ENCODE data around the gene GCNA. TPM values are rescaled to one million over a fixed set of nuclear protein-coding genes. Genes with fewer than 3 reads are reported as not detected.
"Not testable (repeated sequence)": the region's sequence is repeated elsewhere in the genome, so short reads cannot be mapped to it uniquely, and the experiment has no call there.

The GCNA gene
- total RNA-seq, 1 donor from 2014 or later = 0.52 TPM

DNA sequence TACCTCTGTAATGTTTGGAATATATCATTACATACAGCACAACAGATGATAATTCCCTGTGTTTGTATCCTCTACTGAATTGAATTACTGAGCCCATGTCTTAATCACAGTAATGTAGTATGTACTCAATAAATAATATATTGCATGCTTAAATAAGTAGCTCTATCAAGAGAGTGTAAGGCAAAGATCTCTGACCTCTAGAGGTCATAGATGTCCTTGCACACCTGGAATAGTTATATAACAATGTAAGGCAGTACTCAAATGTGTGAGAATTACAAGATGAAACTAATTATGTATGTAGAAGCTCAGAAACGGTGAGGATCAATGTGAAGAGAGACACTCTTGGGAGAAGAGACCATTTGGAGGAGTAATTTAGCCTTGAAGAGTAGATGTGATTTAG lies 14.3 kb upstream of the GCNA start:
- TF ChIP-seq, protein P1, sequence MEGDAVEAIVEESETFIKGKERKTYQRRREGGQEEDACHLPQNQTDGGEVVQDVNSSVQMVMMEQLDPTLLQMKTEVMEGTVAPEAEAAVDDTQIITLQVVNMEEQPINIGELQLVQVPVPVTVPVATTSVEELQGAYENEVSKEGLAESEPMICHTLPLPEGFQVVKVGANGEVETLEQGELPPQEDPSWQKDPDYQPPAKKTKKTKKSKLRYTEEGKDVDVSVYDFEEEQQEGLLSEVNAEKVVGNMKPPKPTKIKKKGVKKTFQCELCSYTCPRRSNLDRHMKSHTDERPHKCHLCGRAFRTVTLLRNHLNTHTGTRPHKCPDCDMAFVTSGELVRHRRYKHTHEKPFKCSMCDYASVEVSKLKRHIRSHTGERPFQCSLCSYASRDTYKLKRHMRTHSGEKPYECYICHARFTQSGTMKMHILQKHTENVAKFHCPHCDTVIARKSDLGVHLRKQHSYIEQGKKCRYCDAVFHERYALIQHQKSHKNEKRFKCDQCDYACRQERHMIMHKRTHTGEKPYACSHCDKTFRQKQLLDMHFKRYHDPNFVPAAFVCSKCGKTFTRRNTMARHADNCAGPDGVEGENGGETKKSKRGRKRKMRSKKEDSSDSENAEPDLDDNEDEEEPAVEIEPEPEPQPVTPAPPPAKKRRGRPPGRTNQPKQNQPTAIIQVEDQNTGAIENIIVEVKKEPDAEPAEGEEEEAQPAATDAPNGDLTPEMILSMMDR (conservative IDR thresholded peaks at IDR 0.05; ENCODE audit: low read depth, low read length) = no peak
- H3K4me3 ChIP-seq (ENCODE audit: low read depth, low read length) = no peak overlapping the region
- DNase-seq (ENCODE audit: low read depth) = no peak

DNA sequence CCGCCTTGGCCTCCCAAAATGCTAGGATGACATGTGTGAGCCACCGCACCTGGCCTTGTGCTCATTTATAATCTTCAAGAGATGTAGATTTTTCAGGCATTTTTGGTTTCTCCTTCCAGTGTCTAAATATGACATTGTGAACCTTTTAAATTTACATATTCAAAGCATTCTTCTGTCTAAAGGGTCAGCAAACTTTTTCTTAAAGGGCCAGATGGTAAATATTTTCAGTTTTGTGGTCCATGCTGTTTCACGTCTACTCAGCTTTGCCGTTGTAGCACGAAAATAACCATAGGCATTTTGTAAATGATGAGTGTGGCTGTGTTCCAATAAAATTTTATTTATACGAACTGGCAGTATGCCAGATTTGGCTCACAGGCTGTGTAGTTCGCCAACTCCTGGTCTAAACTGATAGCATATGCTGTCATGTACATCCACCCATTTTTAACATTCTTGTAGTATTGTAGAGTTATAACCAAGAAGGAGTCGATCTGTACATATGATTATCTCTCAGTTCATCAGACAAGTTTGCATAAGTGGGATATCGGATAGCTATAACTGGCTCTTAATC lies 12.7 kb upstream of the GCNA start:
- TF ChIP-seq, protein P1 (conservative IDR thresholded peaks at IDR 0.05; ENCODE audit: low read depth, low read length) = no peak
- no peak for DNase-seq (ENCODE audit: low read depth)
- H3K4me3 ChIP-seq (ENCODE audit: low read depth, low read length) = no peak overlapping the region

DNA sequence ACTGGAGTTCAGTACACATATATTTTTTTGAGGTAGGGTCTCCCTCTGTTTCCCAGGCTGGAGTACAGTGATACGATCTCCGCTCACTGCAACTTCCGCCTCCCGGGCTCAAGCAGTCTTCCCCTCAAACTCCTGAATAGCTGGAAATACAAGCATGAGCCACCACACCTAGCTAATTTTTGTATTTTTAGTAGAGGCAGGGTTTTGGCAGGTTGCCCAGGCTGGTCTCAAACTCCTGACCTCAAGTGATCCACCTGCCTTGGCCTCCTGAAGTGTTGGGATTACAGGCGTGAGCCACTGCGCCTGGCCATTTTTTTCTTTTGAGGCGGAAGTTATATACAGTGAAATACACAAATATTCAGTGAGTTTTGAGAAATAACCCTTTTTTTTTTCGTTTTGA lies 6.8 kb upstream of the GCNA start:
- DNase-seq (ENCODE audit: low read depth); H3K4me3 ChIP-seq (ENCODE audit: low read depth, low read length): not testable (repeated sequence)

DNA sequence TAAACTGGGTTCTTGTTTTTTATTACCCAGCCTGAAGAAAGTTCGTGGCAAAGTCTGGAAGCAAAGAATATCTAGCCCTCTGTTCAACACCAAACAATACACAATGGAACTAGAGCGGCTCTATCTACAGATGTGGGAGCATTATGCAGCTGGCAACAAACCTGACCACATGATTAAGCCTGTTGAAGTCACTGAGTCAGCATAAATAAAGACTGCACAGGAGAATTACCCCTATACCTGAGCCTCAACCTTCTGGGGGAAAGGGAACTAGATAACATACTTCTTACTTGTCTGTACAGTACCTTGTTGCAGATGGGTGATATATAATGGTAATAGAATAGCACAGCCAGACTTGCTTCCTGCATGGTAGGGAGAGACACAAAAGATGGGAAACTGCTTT lies 4.6 kb upstream of the GCNA start:
- no peak overlapping the region for H3K4me3 ChIP-seq (ENCODE audit: low read depth, low read length)
- TF ChIP-seq, protein P1 (conservative IDR thresholded peaks at IDR 0.05; ENCODE audit: low read depth, low read length) = no peak
- no peak for DNase-seq (ENCODE audit: low read depth)

DNA sequence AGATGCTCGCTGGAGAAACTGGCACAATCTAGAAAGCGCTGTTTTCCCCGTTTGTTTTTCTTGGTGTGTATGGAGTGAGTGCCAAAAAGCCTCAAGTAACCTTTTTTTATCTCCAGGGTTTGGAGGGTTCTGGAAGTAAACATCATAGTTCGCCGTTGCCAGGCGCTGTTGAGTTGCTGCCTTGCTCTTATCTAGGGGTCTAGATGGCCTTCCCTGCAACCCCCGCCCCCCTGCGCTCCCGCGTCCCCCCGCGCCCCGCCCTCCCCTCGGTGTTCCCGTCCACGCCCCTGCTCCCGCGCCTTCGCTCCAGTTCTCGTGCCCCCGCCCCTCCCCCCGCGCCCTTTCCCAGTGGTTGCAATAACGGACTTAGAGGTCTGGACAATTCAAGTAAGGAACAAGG lies 555 bp upstream of the GCNA start:
- TF ChIP-seq, protein P1 (conservative IDR thresholded peaks at IDR 0.05; ENCODE audit: low read depth, low read length) = no peak
- H3K4me3 ChIP-seq (ENCODE audit: low read depth, low read length) = no peak overlapping the region
- DNase-seq (ENCODE audit: low read depth) = no peak

DNA sequence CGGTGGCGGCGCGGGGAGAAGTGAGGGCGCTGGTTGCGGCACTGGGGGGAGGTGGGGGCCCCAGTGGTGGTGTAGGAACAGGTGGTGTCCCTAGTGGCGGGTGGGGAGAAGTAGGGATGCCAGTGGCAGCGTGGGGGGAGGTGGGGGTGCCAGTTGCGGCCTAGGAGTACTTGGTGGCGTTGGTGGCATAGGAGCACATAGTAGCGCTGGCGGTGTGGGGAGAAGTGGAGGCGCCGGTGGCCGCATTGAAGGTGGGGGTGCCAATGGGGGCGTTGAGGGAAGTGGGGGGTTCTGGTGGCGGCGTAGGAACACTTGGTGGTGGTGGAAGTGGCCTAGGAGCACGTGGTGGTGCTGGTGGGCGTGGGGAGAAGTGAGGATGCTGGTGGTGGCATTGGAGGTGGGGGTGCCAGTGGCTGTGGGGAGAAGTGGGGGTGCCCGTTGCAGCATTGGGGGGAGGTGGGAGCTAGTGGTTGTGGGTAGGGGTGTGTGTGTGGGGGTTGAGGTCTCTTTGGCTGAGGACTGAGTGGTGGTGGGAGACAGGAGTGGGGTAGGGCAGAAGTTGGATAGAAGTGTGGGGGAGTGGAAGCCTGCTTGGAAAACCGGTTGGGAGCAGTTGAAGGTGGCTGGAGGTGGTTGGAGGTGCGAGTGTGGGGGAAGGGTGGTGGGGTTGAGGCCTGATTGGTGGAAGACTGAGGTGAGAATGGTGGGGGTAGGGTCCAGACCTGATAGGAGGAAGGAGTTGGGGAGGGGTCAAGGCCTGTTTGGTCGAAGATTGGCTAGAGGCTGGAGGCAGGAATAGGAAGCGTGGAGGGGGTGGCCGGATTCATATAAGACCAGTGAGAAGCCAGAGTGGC lies 1.1 kb downstream of the GCNA start:
- H3K4me3 ChIP-seq (ENCODE audit: low read depth, low read length) = no peak overlapping the region
- TF ChIP-seq, protein P1 (conservative IDR thresholded peaks at IDR 0.05; ENCODE audit: low read depth, low read length) = no peak
- no peak for DNase-seq (ENCODE audit: low read depth)

DNA sequence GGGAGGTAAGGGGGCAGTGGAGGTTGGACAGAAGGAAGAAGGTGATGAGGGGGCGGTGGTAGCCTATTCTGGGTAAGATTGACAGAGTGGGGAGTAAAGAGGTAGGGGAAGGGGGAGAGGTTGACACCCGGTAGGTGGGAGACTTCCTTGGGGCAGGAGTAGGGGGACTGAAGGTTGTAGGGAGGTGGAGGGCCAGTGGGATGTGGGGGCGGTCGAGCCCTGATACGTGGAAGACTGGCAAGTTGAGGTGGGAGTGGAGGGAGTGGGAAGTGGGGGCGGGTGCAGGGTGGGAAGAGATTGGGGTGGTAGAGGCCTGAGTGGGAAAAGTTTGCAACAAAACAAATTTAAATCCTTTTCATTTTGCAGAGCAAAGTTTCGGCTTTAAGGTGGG lies 1.7 kb downstream of the GCNA start:
- no peak for DNase-seq (ENCODE audit: low read depth)
- H3K4me3 ChIP-seq (ENCODE audit: low read depth, low read length) = no peak overlapping the region
- TF ChIP-seq, protein P1 (conservative IDR thresholded peaks at IDR 0.05; ENCODE audit: low read depth, low read length) = no peak

Measured in epithelial cell of proximal tubule (primary cell).